Small intestine (tissue), 7 donors: ENCODE data around the gene TAOK1. TPM values are rescaled to one million over a fixed set of nuclear protein-coding genes. Genes with fewer than 3 reads are reported as not detected.
"Not testable (repeated sequence)": the region's sequence is repeated elsewhere in the genome, so short reads cannot be mapped to it uniquely, and the experiment has no call there.

Experiments
- DNase-seq, 2 donors: peaks; one replicate each; pipeline versions ENCODE4 v3.0.0 to v3.0.0-alpha.2; 2013
- FAIRE-seq: peaks from 2 replicates; lab custom pipeline; 2012; peaks lifted over from hg19 to GRCh38; lab: Jason Lieb, UNC
- H3K27ac ChIP-seq, 3 donors: one replicate each; pipeline ENCODE4 v1.5.1; 2013; ENCODE audit warnings: low read length in 2 of 3, mild to moderate bottlenecking in 2 of 3, control low read depth in 1 of 3, inconsistent platforms in 1 of 3, low read depth in 1 of 3, moderate library complexity in 1 of 3
- H3K27me3 ChIP-seq, 3 donors: one replicate each; pipeline ENCODE4 v1.6.1; 2013; ENCODE audit warnings: low read length in 3 of 3, inconsistent platforms in 1 of 3; ENCODE audit not compliant: control insufficient read depth in 3 of 3, insufficient read depth in 3 of 3
- H3K36me3 ChIP-seq, 3 donors: one replicate each; pipeline ENCODE4 v1.6.1; 2013; ENCODE audit warnings: low read length in 3 of 3, inconsistent platforms in 1 of 3, low read depth in 1 of 3, mild to moderate bottlenecking in 1 of 3, moderate library complexity in 1 of 3; ENCODE audit not compliant: control insufficient read depth in 3 of 3, insufficient read depth in 2 of 3
- H3K4me1 ChIP-seq, 3 donors: one replicate each; pipeline ENCODE4 v1.6.1; 2013; ENCODE audit warnings: low read length in 2 of 3, inconsistent platforms in 1 of 3, low read depth in 1 of 3, mild to moderate bottlenecking in 1 of 3, moderate library complexity in 1 of 3; ENCODE audit not compliant: control insufficient read depth in 3 of 3, insufficient read depth in 2 of 3
- H3K4me3 ChIP-seq, 3 donors: one replicate each; pipeline ENCODE4 v1.5.1; 2013; ENCODE audit warnings: low read length in 3 of 3, control low read depth in 1 of 3, inconsistent platforms in 1 of 3, low read depth in 1 of 3, mild to moderate bottlenecking in 1 of 3, moderate library complexity in 1 of 3
- H3K9me3 ChIP-seq, 2 donors: one replicate each; pipeline ENCODE4 v1.6.1; 2013; ENCODE audit warnings: low read depth in 1 of 2, low read length in 1 of 2; ENCODE audit not compliant: control insufficient read depth in 2 of 2, insufficient read depth in 1 of 2
- WGBS, 3 donors: extraction: QIAGEN DNeasy Blood & Tissue Kit; methylation state at CpG; one replicate each; pipeline ENCODE4 v1.1.7; 2013; 5-methylcytosine and 5-hydroxymethylcytosine counted together
- polyA plus RNA-seq, 4 donors: library from polyadenylated mRNA; stranded (reverse) in 3 of 4; unstranded in 1 of 4; fragments of 200-250 nt in 3 of 4; fragments of 120-200 nt in 1 of 4; gene quantifications; one replicate each; pipeline versions ENCODE4 v1.2.1 to v1.2.3, GENCODE V29; 2013
- donor health status: healthy with polysubstance abuse.
- donor health status: control.
- donor health status: control.
- donor health status: Bipolar disorder and iron deficiency.
- donor health status: healthy.

Gene TAOK1
- polyA plus RNA-seq, 4 donors = 4.1 to 18.8 (median 5.9) TPM

DNA sequence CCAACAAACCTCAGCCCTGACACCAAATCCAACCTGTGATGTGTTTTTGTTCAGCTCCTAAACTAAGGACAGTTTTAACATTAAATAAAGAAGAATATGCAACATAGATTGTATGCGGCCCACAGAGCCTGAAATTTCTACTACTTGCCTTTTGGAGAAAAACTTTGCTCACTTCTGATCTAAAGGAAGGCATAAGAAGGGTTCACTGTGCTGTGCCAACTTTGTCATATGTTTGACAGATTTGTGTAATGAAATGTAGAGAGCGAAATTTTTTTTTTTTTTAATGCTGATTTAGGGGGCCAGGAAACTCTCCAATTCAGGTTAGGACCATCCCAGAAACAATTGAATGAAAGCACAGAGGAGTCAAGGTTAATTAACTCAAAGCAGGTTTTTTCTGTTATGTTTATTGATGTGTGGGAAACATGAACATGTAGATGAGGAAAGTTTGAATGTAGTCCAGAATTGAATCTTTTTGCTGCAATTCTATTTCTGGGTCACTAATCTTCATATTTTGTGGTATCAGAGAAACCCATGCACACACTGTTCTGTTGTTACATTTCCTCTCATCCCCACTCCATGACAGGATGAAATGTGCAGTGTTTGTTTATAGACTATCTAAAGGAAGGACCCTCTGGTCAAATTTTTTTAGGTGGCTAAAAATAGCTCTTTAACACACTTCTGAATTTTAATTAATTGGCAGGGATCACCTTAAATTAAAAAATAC lies 71.5 kb downstream of the TAOK1 start:
- Histone ChIP-seq H3K9me3 (no peaks in the 10 kb centered on the region), H3K4me1 (no peaks in the 10 kb centered on the region), H3K27me3 (no peaks in the 10 kb centered on the region), H3K36me3 (peaks cover 0 to 19% (median 3%) of the 10 kb centered on the region in 3 donors), H3K27ac (no peak overlapping the region), H3K4me3 (no peak overlapping the region)
- DNase-seq = no peak
- no peak for FAIRE-seq
- WGBS, 3 donors = 84 to 93% (median 86%) methylated on average over 2 of the region's 2 CpGs

DNA sequence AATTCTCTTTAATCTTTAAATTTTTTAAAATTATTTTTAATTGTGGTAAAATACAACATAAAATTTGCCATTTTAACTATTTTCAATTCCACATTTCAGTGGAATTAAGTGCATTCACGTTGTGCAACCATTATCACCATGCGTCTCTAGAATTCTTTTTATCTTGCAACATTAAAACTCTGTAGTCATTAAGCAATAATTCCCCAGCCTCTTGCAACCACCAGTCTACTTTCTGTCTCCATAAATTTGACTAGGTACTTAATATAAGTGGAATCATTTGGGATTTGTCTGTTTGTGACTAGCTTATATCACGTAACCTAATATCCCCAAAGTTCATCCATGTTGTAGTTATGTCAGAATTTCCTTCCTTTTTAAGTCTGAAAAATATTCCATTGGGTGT lies 79.1 kb downstream of the TAOK1 start:
- Histone ChIP-seq H3K36me3 (peaks cover 0 to 39% (median 4%) of the 10 kb centered on the region in 3 donors), H3K4me1 (no peaks in the 10 kb centered on the region), H3K4me3 (no peak overlapping the region), H3K27me3 (no peaks in the 10 kb centered on the region), H3K27ac (no peak overlapping the region), H3K9me3 (no peaks in the 10 kb centered on the region)
- no peak for FAIRE-seq
- WGBS, 3 donors = 92% methylated on average over 3 of the region's 3 CpGs
- DNase-seq = no peak

DNA sequence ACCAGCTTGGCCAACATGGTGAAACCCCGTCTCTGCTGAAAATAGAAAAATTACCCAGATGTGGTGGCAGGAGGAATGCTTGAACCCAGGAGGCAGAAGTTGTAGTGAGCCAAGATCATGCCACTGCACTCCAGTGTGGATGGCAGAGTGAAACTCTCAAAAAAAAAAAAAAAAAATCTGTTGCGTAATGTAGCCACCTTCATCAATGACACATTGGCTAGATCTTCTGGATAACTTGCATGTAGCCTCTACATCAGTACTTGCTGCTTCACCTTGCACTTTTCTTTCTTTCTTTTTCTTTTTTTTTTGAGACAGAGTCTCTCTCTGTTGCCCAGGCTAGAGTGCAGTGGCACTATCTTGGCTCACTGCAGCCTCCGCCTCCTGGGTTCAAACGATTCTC lies 83.3 kb downstream of the TAOK1 start:
- H3K27me3 ChIP-seq, FAIRE-seq, H3K9me3 ChIP-seq, H3K4me3 ChIP-seq, H3K4me1 ChIP-seq, H3K27ac ChIP-seq, DNase-seq: not testable (repeated sequence)
- peaks cover 0 to 26% (median 2%) of the 10 kb centered on the region in 3 donors for H3K36me3 ChIP-seq
- WGBS, 3 donors = 94 to 97% (median 96%) methylated on average over 4 of the region's 4 CpGs

DNA sequence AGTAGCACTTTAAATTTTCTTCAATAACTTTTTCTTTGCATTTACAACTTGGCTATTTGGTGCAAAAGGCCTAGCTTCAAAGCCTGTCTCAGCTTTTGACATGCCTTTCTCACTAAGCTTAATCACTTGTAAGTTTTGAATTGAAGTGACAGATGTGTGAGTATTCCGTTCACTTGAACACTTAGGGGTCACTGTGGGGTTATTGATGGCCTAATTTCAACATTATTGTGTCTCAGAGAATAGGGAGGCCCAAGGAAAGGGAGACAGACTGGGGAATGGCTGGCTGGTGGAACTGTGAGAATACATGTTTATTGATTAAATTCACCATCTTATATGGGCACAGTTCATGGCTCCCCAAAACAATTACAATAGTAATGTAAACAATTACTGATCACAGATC lies 84.1 kb downstream of the TAOK1 start:
- H3K27me3 ChIP-seq = no peaks in the 10 kb centered on the region
- no peak overlapping the region for H3K4me3 ChIP-seq
- peaks cover 0 to 25% (median 2%) of the 10 kb centered on the region in 3 donors for H3K36me3 ChIP-seq
- H3K4me1 ChIP-seq = no peaks in the 10 kb centered on the region
- H3K27ac ChIP-seq = no peak overlapping the region
- no peaks in the 10 kb centered on the region for H3K9me3 ChIP-seq
- DNase-seq = no peak
- FAIRE-seq = no peak
- 75 to 100% (median 90%) methylated on average over 1 of the region's 1 CpG for WGBS, 3 donors

DNA sequence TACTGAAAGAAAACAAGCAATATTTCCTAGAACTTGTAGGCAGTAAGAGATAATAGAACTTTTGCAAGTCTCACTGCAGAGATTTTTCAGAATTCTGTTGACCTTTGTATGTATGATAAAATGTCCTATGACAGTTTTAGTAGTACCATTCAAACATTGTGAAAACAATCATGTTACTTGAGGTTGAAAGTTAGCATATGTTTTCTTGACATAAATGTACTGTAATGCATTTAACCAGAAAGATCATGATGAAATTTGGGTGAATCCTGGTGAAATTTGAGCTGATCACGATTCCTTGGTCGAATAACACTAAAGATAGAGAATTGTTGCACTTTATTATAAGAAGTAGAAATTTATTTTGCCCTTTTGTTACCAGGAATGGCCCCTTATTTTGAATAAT lies 85.7 kb downstream of the TAOK1 start:
- no peak overlapping the region for H3K27ac ChIP-seq

DNA sequence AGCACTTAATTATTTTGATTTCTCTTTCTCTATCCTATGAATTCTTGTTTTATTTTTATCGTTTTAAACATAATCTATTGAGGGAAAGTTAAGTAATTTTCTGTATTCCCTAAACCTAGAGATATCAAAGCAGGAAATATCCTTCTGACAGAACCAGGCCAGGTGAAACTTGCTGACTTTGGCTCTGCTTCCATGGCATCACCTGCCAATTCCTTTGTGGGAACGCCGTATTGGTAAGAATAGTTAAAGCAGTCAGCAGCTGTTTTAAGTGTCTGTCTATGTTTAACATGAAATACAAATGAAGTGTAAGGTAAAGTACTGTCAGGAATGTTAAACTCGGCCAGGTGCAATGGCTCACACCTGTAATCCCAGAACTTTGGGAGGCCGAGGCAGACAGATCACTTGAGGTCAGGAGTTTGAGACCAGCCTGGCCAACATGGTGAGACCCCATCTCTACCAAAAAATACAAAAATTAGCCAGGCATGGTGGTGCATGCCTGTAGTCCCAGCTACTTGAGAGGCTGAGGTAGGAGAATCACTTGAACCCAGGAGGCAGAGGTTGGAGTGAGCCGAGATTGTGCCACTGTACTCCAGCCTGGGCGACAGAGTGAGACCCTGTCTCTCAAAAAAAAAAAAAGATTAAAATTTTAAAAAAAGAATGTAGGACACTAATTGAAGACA lies 90.2 kb downstream of the TAOK1 start:
- H3K4me1 ChIP-seq, H3K27me3 ChIP-seq, H3K4me3 ChIP-seq, H3K27ac ChIP-seq, DNase-seq, H3K9me3 ChIP-seq, FAIRE-seq: not testable (repeated sequence)
- 88 to 94% (median 88%) methylated on average over 7 of the region's 7 CpGs for WGBS, 3 donors
- H3K36me3 ChIP-seq = peaks cover 2 to 29% (median 6%) of the 10 kb centered on the region in 3 donors

More for the DNA sequence above, 85.7 kb downstream of the TAOK1 start:
- Histone ChIP-seq H3K4me3 (no peak overlapping the region), H3K9me3 (no peaks in the 10 kb centered on the region), H3K4me1 (no peaks in the 10 kb centered on the region), H3K27me3 (no peaks in the 10 kb centered on the region), H3K36me3 (peaks cover 0 to 27% (median 2%) of the 10 kb centered on the region in 3 donors)
- FAIRE-seq (no peak), DNase-seq (peak in 1 of 2 donors; percentile 14)
- WGBS, 3 donors = 97 to 99% (median 99%) methylated on average over 2 of the region's 2 CpGs

DNA sequence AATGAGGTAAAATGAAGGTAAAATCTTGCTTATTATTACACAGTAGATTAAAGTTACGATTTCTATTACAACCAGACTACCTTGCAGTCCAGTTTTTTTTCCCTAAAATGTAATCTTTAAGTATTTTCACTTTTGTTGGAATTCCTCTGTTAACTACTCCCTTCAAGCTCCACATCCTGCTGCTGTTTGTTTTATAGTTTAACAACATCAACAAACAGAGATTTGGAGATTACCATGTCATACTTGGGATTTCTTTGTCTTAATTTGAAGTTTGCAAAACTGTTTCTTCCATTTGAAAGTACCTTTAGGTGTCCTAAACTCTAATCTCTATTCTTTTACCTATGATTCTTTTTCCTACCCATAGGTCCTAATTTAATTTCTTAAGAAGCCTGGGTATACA lies 93.3 kb downstream of the TAOK1 start:
- DNase-seq = no peak
- H3K9me3 ChIP-seq = no peaks in the 10 kb centered on the region
- 80 to 88% (median 81%) methylated on average over 1 of the region's 1 CpG for WGBS, 3 donors
- no peaks in the 10 kb centered on the region for H3K27me3 ChIP-seq
- no peak overlapping the region for H3K4me3 ChIP-seq
- no peak overlapping the region for H3K27ac ChIP-seq
- no peak for FAIRE-seq
- no peaks in the 10 kb centered on the region for H3K4me1 ChIP-seq
- peaks cover 2 to 37% (median 6%) of the 10 kb centered on the region in 3 donors for H3K36me3 ChIP-seq

DNA sequence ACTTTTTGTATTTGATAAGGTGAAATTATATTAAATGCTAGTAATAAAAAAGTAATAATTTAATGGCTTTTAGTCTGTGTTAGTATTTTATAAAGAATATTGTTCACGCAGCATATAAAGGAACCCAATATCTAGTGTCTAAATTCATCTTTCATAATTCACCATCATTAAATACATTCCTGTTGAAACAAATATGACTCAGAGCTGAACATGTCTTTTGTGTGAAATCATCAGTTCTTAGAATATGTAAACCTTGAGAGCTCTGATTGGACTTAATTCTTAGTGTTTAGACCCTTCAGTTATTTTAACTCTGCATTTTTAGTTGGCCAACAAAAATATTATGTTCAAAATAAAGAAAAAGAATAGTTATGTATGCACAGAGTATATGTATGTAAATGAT lies 104.8 kb downstream of the TAOK1 start:
- 98 to 100% (median 100%) methylated on average over 1 of the region's 1 CpG for WGBS, 3 donors
- H3K27ac ChIP-seq = no peak overlapping the region
- H3K36me3 ChIP-seq = peaks cover 5 to 47% (median 15%) of the 10 kb centered on the region in 3 donors
- no peak for DNase-seq
- FAIRE-seq = peak; percentile 89
- no peaks in the 10 kb centered on the region for H3K27me3 ChIP-seq
- no peak overlapping the region for H3K4me3 ChIP-seq
- no peaks in the 10 kb centered on the region for H3K4me1 ChIP-seq
- no peaks in the 10 kb centered on the region for H3K9me3 ChIP-seq
